Measurements from ENCODE around the gene FOXP1. TPM values are rescaled to one million over a fixed set of nuclear protein-coding genes. Genes with fewer than 3 reads are reported as not detected.

Gene FOXP1
- total RNA-seq, 3 donors from 2014 or later = 61.9 to 267 (median 146) TPM

- DNase-seq (ENCODE audit: low spot score in 2 of 2) = no peak
- H3K36me3 ChIP-seq = no peaks in the 10 kb centered on the region
- TF ChIP-seq, protein P1, sequence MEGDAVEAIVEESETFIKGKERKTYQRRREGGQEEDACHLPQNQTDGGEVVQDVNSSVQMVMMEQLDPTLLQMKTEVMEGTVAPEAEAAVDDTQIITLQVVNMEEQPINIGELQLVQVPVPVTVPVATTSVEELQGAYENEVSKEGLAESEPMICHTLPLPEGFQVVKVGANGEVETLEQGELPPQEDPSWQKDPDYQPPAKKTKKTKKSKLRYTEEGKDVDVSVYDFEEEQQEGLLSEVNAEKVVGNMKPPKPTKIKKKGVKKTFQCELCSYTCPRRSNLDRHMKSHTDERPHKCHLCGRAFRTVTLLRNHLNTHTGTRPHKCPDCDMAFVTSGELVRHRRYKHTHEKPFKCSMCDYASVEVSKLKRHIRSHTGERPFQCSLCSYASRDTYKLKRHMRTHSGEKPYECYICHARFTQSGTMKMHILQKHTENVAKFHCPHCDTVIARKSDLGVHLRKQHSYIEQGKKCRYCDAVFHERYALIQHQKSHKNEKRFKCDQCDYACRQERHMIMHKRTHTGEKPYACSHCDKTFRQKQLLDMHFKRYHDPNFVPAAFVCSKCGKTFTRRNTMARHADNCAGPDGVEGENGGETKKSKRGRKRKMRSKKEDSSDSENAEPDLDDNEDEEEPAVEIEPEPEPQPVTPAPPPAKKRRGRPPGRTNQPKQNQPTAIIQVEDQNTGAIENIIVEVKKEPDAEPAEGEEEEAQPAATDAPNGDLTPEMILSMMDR (IDR thresholded peaks at IDR 0.05) = no peak
- TF ChIP-seq POLR2AphosphoS5 (IDR thresholded peaks at IDR 0.05) (no peak), POLR2A (IDR thresholded peaks at IDR 0.05) (no peak)
- H3K27ac ChIP-seq = peak overlapping the region; percentile 29 to 62
- H3K4me3 ChIP-seq = peak overlapping the region in 2 of 3 donors; percentile 4 to 40
- no peaks in the 10 kb centered on the region for H3K27me3 ChIP-seq
- intact Hi-C loops (cut with DNase I; ENCODE audit: low total_unique reads) = no loop called here
- no peaks in the 10 kb centered on the region for H3K9me3 ChIP-seq
- peaks cover 0 to 9% of the 10 kb centered on the region in 2 donors for H3K4me1 ChIP-seq
Measured at GRCh38 chr3:71245971-71246880, 337.3 kb downstream of the FOXP1 start.

GRCh38 chr3:71244826-71245488 lies 338.6 kb downstream of the FOXP1 start:
- intact Hi-C loops (cut with DNase I; ENCODE audit: low total_unique reads) = no loop called here
- Histone ChIP-seq H3K4me1 (peaks cover 0 to 9% of the 10 kb centered on the region in 2 donors), H3K4me3 (peak overlapping the region; percentile 8 to 43 (median 17)), H3K27me3 (no peaks in the 10 kb centered on the region), H3K36me3 (no peaks in the 10 kb centered on the region), H3K9me3 (no peaks in the 10 kb centered on the region), H3K27ac (peak overlapping the region; percentile 43 to 54)
- DNase-seq (ENCODE audit: low spot score in 2 of 2) = no peak
- no peak for TF ChIP-seq POLR2AphosphoS5 (IDR thresholded peaks at IDR 0.05)
- TF ChIP-seq, protein P1 (IDR thresholded peaks at IDR 0.05) = no peak
- TF ChIP-seq POLR2A (IDR thresholded peaks at IDR 0.05) = no peak

- no peak for TF ChIP-seq POLR2A (IDR thresholded peaks at IDR 0.05)
- TF ChIP-seq, protein P1 (IDR thresholded peaks at IDR 0.05) = no peak
- no peak for TF ChIP-seq POLR2AphosphoS5 (IDR thresholded peaks at IDR 0.05)
- H3K27me3 ChIP-seq = no peaks in the 10 kb centered on the region
- intact Hi-C loops (cut with DNase I; ENCODE audit: low total_unique reads) = no loop called here
- no peaks in the 10 kb centered on the region for H3K9me3 ChIP-seq
- peak overlapping the region; percentile 8 to 43 (median 17) for H3K4me3 ChIP-seq
- H3K4me1 ChIP-seq = peaks cover 0 to 6% of the 10 kb centered on the region in 2 donors
- DNase-seq (ENCODE audit: low spot score in 2 of 2) = peak in 1 of 2 donors; percentile 43
- H3K27ac ChIP-seq = peak overlapping the region; percentile 43 to 54
- no peaks in the 10 kb centered on the region for H3K36me3 ChIP-seq
Measured at GRCh38 chr3:71244153-71244825, 339.2 kb downstream of the FOXP1 start.

- no peaks in the 10 kb centered on the region for H3K36me3 ChIP-seq
- intact Hi-C loops (cut with DNase I; ENCODE audit: low total_unique reads) = no loop called here
- no peak for DNase-seq (ENCODE audit: low spot score in 2 of 2)
- peak overlapping the region; percentile 1 to 27 for H3K27ac ChIP-seq
- H3K9me3 ChIP-seq = no peaks in the 10 kb centered on the region
- no peaks in the 10 kb centered on the region for H3K4me1 ChIP-seq
- H3K4me3 ChIP-seq = no peak overlapping the region
- TF ChIP-seq, protein P1 (IDR thresholded peaks at IDR 0.05) = no peak
- TF ChIP-seq POLR2AphosphoS5 (IDR thresholded peaks at IDR 0.05) = no peak
- TF ChIP-seq POLR2A (IDR thresholded peaks at IDR 0.05) = no peak
- no peaks in the 10 kb centered on the region for H3K27me3 ChIP-seq
Measured at GRCh38 chr3:71243229-71243628, 340.3 kb downstream of the FOXP1 start.

All from breast epithelium (tissue), 4 donors.